Suppressor macrophage (primary cell): ENCODE results near the gene SUN5.

Source experiments
- DNase-seq, 4 experiments: peaks; one replicate each; pipeline ENCODE4 v3.0.0-alpha.2; 2020 to 2022

Gene SUN5

DNA sequence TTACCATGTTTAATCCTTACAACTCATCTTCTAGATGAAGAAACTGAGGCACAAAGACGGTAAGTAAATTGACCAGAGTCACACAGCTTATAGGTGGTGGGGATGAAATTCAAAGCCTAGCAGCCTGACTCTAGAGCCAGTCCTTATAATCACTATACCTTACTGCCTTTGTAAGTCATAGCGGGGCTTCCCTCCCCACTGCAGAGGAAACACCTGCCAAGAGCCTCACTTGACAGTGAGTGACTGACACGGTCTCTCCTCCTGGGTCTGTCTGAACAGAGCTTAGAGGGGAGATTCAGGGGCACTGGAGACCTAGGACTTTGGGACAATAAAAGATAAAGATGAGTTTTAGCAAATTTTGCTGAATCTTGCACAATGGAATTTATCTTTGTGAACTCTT, 12.8 kb downstream of the SUN5 start:
- DNase-seq: no peak

- DNase-seq: no peak
Measured at GRCh38 chr20:32990426-32990825, 13.8 kb downstream of the SUN5 start.

- no peak for DNase-seq
Measured at GRCh38 chr20:32989507-32990283, 14.5 kb downstream of the SUN5 start.

DNA sequence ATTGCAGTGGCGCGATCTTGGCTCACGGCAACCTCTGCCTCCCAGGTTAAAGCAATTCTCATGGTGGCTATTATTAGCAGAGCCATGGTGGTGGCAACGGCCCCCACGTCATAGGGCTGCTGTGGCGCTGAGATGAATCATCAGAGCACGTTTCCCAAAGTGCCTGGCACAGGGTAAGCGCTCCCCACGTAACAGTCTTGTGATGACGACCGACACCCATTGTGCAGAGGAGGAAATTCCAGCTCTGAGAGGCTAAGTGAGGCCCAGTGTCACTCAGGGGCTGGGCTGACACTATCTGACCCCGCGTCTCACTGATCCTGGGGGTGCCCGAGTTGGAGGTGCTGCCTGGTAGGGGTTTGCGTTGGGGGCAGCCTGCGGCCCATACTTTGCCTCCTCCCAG, 16.2 kb downstream of the SUN5 start:
- DNase-seq: peak in 3 of 4 experiments; percentile 28 to 38 (median 32)

DNA sequence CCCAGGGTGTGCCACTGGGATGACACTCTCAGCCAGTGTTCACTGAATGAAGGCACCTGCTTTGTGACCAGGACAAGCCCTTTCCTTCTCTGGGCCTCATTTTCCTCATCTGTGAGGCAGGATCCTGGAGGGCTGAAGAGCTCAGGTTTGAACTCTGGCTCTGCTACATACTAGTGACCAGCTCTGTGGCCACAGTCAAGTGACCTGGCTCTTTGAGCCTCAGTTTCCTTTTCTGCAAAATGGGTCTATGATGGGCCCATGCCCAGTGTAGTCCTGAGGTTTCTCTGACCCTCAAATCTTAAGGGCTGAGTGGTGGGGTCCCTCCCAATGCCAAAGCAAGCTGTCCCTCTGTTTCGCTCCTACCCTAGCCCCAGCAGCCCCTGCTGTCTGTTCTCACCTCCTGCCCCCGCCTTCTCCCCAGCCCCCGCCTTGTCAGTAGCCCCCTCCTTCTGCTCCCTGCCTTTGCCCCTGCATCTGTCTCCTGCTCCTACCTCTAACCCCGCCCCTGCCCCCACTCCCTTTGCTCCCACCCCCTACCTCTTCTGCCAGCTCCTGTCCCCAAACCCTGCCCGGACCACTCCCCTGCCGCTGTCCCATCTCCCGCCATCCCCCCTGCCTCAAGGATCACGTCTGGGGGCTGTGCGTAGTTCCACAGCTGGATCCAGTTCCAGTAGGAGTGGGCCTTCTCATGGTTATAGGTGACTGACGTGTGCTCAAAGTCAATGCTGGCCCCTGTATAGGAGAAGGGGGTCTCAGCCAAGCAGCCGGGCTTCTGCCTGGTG, 17.0 kb downstream of the SUN5 start:
- no peak for DNase-seq

DNA sequence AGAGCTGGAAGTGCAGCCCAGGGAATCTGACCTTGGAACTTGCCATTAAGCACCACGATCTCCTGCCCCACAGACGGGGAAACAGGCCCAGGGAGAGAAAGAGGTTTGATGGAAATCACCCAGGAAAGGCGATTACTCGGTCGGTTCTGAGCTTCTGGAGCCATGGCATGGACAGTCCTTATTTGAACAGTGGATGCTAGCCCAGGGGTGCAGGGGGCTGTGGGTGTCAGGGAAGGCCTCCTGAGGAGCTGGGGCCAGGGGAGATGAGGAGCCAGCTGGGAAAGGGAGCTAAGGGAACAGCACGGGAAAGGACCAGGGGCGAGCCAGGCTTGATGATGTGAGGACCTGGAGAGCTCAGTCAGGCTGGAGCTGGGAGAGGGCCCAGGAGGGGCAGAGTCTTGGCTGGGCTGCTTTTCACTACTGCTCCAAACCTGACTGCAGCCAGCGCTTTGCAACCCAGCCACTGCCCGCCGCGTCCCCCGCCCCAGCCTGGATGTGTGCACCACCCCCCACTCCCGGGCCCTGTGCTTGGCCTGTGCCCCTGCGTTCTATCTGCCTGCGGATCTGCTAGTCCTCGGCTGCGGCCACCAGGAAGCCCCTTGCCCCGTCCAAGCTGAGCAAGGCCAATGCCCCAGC, 17.8 kb downstream of the SUN5 start:
- no peak for DNase-seq

DNA sequence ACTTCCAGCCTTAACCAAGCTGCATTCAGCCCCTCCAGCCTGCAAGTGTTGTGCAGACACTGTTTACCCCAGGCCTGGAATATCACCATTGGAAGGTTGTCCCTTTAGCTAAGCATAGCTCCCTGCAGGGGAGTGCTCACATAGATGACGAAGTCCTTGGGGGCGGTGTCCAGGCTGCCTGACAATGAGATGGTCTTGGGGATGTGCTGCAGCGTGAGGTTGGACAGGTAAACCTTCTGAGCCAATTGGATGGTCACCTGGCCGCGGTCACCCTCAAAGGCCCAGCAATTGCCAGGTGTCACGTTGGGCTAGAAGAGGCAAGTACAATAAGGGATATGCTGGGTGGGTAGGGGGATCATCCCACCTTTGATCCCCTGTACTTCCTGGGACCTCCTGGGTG, 18.6 kb downstream of the SUN5 start:
- no peak for DNase-seq

DNA sequence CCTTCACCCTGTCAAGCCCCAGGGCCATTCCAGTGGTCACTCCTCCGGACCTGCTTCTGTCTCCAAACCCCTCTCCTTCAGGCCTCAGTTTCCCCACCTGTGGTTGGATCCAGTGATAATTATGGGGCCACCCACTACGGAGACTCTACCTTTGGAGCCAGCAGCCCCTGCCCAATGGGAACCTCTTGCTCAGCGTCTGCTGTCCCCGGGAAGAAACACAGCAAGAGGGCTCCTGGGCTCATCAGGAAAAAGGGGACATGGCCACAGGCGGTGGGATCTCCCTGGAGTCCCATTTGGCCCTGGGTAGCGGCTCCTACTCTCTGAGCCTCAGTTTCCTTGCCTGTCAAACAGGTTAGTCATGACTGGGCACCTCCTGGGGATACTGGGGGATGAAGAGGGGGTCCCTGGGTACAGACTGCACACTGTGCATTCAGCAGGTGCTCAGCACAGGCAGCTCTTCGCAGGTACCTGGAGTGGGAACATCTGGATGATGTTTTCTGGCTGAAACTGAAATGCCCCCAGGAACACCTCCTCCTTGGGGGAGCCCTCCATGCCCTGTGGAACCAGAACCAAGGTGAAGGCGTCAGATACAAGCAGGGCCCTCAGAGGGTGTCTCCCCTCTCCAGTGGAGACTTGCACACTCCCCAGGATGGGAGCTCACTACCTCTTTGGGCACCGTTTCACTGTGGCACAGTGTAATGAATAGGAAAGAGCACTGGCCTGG, 19.4 kb downstream of the SUN5 start:
- DNase-seq: no peak

DNA sequence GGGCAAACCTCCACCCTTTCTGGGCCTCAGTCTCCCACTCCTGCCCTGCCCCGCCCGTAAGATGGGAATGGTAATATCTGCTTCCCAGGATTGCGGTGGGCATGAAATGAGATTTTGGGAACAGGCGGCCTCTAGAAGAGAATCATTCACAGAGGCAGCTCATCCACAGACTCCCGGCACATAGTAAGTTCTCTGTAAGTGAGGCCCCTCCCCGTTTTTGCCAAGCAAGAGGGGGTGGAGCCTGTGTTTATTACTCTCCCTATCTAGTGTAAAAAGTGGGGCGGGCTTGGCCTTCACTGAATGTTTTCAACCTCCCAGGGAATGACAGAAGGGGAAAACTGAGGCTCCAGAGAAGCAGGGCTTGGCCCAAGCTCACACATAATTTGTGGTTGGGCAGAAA, 20.0 kb downstream of the SUN5 start:
- no peak for DNase-seq

DNA sequence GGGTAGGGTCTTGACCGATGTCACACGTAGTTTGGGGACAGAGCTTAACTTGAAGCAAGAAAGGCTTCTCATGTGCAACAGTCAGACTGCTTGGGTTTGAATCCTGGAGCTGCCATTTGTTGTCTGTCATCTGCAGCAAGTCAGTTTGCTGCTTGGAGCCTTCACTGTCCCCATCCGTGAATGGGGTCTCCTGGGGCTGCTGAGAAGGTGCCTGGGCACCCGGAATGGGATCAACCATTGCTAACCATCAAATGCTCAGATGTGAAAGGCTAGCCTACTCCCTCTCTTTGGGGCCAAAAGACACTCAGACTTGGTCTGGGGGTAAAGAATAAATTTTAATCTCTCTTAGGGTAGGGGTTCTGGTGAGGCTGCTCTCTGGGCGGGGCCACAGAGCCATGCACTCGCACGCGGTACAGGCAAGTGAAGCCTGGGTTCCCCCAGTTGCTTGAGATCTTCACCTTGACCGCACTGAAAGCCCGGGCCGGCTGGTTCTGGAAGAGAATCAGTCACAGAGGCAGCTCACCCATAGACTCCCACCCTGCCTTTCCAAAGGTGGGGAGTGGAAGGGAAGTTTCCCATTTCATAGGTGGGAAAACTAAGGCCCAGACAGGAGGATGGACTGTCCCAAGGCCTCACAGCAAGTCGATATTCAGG, 20.6 kb downstream of the SUN5 start:
- DNase-seq: no peak

- DNase-seq: no peak
Measured at GRCh38 chr20:32982617-32983458, 21.4 kb downstream of the SUN5 start.

DNA sequence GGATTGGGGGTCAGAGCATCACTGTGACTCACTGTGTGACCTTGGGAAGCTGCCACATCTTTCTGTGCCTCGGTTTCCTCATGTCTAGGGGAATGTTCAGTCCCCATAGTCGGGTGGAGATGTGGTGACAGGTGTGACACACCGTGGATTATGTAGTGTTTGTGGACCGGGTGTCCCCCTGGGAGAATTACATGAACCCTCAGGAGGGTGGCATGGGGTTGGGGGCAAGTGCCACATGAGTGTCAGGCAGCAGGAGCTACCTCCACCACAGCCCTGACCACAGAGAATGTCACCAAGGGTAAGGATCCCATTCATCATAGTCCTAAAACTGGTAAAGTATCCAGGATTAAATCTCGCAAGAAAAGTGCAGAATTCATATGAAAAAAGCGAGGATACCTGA, 23.2 kb downstream of the SUN5 start:
- DNase-seq: no peak

DNA sequence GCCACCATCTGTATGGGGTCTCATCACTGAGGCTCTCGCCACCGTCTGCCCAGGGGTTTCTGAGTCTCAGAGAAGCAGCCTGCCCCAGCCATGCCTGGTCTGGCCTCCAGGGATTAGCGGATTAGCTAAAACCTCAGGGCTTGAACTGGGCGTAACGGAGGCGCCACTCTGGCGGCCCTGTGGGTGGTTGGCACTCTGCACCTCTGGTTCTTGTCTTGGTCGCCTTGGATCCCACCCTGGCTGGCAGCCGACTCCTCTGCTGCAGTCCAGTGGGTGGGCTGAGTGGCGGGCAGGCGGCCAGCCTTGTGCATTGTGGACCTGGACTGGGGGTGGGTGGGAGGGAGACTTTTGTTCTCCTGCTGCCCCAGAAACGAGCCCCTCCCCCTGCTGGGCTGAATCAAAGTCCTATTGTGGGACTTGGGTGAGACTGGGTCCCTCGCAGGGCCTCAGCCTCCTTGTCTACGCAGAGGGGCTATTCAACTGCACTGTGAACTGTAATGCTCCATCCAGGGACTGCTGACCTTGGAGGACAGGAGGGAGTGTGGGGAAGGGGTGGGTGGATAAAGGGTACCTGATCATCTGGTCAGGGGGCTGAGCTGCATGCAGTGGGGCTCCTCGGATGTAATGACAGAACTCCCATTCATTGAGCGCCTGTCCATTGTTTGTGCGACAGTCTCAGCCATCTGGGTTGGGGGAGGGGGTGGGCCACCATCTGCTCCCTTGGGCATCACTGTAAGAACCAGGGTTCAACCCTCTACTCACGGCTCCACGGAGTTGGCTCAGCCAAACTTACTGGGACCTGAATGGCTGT, 23.9 kb downstream of the SUN5 start:
- no peak for DNase-seq

DNA sequence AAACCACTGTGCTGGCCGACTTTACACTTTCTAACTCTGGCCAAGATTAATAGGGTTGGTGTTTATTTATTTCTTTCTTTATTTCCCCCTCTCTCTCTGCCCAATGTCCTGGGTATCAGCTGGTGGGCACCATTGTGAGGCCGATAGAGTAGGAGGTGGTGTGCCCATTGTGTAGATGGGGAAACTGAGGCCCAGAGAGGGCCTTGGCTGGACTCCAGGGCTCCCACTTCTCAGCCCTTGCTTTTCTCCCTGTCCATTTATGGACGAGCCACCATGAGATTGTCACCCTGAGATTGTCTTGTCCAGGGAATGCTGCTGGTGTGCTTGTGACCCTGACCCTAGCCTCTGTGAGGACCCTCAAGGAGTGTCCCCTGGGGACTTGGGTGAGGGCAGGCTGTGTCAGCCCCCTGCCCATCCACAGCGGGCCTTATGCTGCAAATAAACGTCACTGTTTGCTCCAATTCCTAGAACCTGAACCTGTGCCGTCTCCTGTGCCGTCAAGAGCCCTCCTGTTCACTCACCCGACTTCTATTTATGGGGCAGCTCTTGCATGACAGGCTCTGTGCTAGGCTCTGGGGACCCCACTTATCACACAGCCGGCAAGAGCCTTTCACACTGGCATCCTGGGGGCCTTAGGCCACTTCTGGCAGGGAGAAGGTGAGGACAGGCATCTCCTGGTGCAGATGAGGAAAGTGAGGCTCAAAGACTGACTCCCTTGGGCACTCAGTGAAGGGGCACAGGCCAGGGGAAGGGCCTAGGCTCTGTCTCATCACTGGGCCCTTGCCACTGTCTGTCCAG, 24.8 kb downstream of the SUN5 start:
- no peak for DNase-seq

- no peak for DNase-seq
Measured at GRCh38 chr20:32978009-32978335, 26.3 kb downstream of the SUN5 start.

GRCh38 chr20:32977281-32978008, 26.8 kb downstream of the SUN5 start:
- no peak for DNase-seq

- DNase-seq: no peak
Measured at GRCh38 chr20:32976746-32977145, 27.5 kb downstream of the SUN5 start.

DNA sequence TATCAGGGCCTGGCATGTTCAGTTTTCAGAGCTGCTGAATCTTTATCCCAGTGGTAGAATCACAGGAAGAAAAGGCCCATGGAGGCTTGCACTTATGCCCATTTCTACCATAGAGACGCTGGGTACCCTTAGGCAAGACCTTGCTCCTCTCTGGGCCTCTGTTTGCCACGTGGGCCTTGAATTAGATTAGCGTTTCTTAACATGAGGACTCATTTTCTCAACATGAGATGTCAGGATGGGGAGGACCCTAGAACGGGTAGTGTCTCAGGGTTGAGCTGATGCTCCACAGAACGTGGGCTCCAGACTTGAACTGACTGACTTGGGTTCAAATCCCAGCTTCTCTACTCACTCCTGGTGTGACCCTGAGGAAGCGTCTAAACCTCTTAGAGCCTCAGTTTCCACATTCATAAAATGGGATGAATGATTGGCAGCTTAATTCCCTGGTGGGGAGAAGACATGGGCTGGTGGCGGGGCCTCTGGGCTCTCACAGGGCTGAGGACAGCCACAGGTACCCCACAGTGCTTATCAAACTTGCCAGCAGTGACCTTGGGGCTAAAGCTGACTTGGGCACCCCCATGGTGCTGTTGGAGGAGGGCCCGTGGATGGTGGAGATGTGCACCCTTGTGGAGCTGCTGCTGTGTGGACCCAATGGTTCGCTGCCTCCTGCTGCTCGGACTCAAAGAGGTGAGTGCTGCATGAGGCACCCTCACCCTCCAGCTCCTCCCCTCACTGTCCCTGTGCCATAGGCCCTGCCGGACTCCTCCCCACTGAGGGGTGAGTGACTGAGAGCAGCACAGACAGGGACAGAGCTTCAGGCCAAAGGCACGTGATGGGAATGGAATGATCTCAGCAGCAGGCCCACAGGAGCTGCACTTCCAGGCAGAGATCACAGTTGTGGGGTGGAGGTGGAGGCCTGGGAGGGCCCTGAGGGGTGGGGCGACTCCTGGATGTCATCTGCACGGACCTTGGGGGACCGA, 28.2 kb downstream of the SUN5 start:
- no peak for DNase-seq
